C4-2B (cell line): ENCODE data around the gene MBNL3.

Source experiments
- CTCF ChIP-seq: fragments of 450-650 bp; conservative IDR thresholded peaks from 2 replicates; pipeline ENCODE4 v1.5.1; 2017; ENCODE audit warnings: mild to moderate bottlenecking
- ZFX ChIP-seq: fragments of 450-650 bp; IDR thresholded peaks from 2 replicates; pipeline ENCODE4 v1.6.1; 2017

DNA sequence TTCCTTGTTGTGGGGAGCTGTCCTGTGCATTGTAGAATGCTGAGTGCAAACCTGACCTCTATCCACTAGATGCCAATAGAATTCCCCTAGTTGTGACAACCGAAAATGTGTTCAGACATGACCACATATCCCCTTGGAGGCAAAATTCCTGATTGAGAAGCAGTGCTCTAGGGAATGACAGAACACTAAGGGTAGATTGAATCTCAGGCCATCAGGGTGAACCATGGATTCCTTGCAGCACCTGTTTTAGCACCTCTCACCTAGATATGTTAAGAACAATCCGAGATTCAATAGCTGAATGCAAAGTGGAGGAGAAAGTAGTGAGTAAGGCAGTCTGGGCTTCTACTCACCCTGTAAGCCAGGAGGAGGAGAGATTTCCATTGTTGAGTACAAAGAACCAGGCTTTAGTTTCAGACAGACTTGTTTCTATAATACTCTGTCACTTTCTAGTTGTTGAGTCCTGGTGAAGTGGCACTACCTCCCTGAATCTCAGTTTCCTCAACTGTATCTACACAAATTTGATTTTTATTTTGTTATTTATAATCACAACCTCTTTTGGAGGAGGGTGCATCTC is 158.6 kb downstream of the MBNL3 start:
- no peak for TF ChIP-seq CTCF
- TF ChIP-seq ZFX, result no peak
